GM21619 (cell line): Measurements from ENCODE around the gene PLA2R1.
"Not testable (repeated sequence)": the region's sequence is repeated elsewhere in the genome, so short reads cannot be mapped to it uniquely, and the experiment has no call there.

Source experiments
- ATAC-seq: cut with Tn5 transposase; IDR thresholded peaks from one replicate; pipeline ENCODE4 v1.9.1; 2021; ENCODE audit not compliant: unreplicated experiment

Gene PLA2R1

GRCh38 chr2:160063879-160064612 is 1.6 kb upstream of the PLA2R1 start:
- no peak for ATAC-seq

- ATAC-seq = no peak
Observed at GRCh38 chr2:160063271-160063670, 856 bp upstream of the PLA2R1 start.

GRCh38 chr2:160061944-160062291 is 497 bp downstream of the PLA2R1 start:
- no peak for ATAC-seq

- ATAC-seq = no peak
Observed at GRCh38 chr2:160061533-160061932, 882 bp downstream of the PLA2R1 start.

GRCh38 chr2:160060297-160060696 is 2.1 kb downstream of the PLA2R1 start:
- no peak for ATAC-seq

GRCh38 chr2:160057356-160057755 is 5.1 kb downstream of the PLA2R1 start:
- no peak for ATAC-seq

- no peak for ATAC-seq
Observed at GRCh38 chr2:160055726-160056108, 6.7 kb downstream of the PLA2R1 start.

- ATAC-seq = no peak
Observed at GRCh38 chr2:160054984-160055725, 7.3 kb downstream of the PLA2R1 start.

GRCh38 chr2:160053946-160054345 is 8.5 kb downstream of the PLA2R1 start:
- ATAC-seq = no peak

- no peak for ATAC-seq
Observed at GRCh38 chr2:160052531-160052930, 9.9 kb downstream of the PLA2R1 start.

- ATAC-seq = no peak
Observed at GRCh38 chr2:160051371-160051800, 11.0 kb downstream of the PLA2R1 start.

- ATAC-seq = no peak
Observed at GRCh38 chr2:160050147-160050546, 12.3 kb downstream of the PLA2R1 start.

GRCh38 chr2:160045703-160046210 is 16.7 kb downstream of the PLA2R1 start:
- ATAC-seq = no peak

- ATAC-seq = no peak
Observed at GRCh38 chr2:160044728-160045127, 17.7 kb downstream of the PLA2R1 start.

- ATAC-seq = no peak
Observed at GRCh38 chr2:160043265-160043664, 19.1 kb downstream of the PLA2R1 start.

GRCh38 chr2:160042054-160042453 is 20.4 kb downstream of the PLA2R1 start:
- no peak for ATAC-seq

- ATAC-seq = no peak
Observed at GRCh38 chr2:160041091-160041490, 21.3 kb downstream of the PLA2R1 start.

- ATAC-seq = no peak
Observed at GRCh38 chr2:160039166-160039903, 23.1 kb downstream of the PLA2R1 start.

GRCh38 chr2:160038662-160039061 is 23.8 kb downstream of the PLA2R1 start:
- ATAC-seq = not testable (repeated sequence)

GRCh38 chr2:160036736-160037135 is 25.7 kb downstream of the PLA2R1 start:
- no peak for ATAC-seq

GRCh38 chr2:160035125-160035524 is 27.3 kb downstream of the PLA2R1 start:
- ATAC-seq = no peak

- ATAC-seq = no peak
Observed at GRCh38 chr2:160034396-160034795, 28.0 kb downstream of the PLA2R1 start.
